SK-N-SH treated with all-trans-retinoic acid at 6 μM for 48 hours (cell line): Measurements from ENCODE around the gene ALDH1B1.

Experiments
- ATAC-seq: fragments of 200-7000 bp; cut with Tn5 transposase; 3 replicates; pipeline ENCODE4 v1.9.1; 2020; ENCODE audit warnings: mild to moderate bottlenecking, moderate library complexity
- ARNTL ChIP-seq: fragments of 450-650 bp; formaldehyde crosslinking; IDR thresholded peaks from 2 replicates; pipeline ENCODE4 v1.5.0; 2020; ENCODE audit warnings: low read depth, mild to moderate bottlenecking, moderate library complexity, borderline replicate concordance
- BACH2 ChIP-seq: fragments of 250-450 bp; sonication (Bioruptor Pico); IDR thresholded peaks from 2 replicates; pipeline ENCODE4 v1.9.0; 2021; ENCODE audit warnings: mild to moderate bottlenecking, borderline replicate concordance
- CSDC2 ChIP-seq: fragments of 250-450 bp; sonication (Bioruptor Pico); IDR thresholded peaks from 2 replicates; pipeline ENCODE4 v1.5.0; 2020; ENCODE audit warnings: mild to moderate bottlenecking, moderate library complexity
- ESRRG ChIP-seq: fragments of 250-450 bp; sonication (Bioruptor Pico); IDR thresholded peaks from 2 replicates; pipeline ENCODE4 v1.6.1; 2021; ENCODE audit warnings: mild to moderate bottlenecking
- GLIS3 ChIP-seq: fragments of 250-450 bp; sonication (Bioruptor Pico); IDR thresholded peaks from 2 replicates; pipeline ENCODE4 v1.5.0; 2020; ENCODE audit warnings: mild to moderate bottlenecking, moderate library complexity
- ISL1 ChIP-seq: fragments of 250-450 bp; sonication (Bioruptor Pico); IDR thresholded peaks from 2 replicates; pipeline ENCODE4 v2.1.2; 2022; ENCODE audit warnings: mild to moderate bottlenecking, moderate library complexity
- OSR1 ChIP-seq: fragments of 250-450 bp; sonication (Bioruptor Pico); IDR thresholded peaks from 2 replicates; pipeline ENCODE4 v1.8.0; 2022; ENCODE audit warnings: moderate library complexity, mild to moderate bottlenecking, inconsistent platforms
- RARB ChIP-seq: fragments of 250-450 bp; sonication (Bioruptor Pico); IDR thresholded peaks from 2 replicates; pipeline ENCODE4 v1.8.0; 2021; ENCODE audit warnings: mild to moderate bottlenecking, moderate library complexity
- TCF4 ChIP-seq: fragments of 250-450 bp; sonication (Bioruptor Pico); IDR thresholded peaks from 2 replicates; pipeline ENCODE4 v1.8.0; 2021; ENCODE audit warnings: mild to moderate bottlenecking, moderate library complexity, borderline replicate concordance
- TOX ChIP-seq: fragments of 250-450 bp; sonication (Bioruptor Pico); IDR thresholded peaks from 2 replicates; pipeline ENCODE4 v1.8.0; 2021; ENCODE audit warnings: mild to moderate bottlenecking, moderate library complexity, borderline replicate concordance
- ZC3H10 ChIP-seq: fragments of 250-450 bp; sonication (Bioruptor Pico); IDR thresholded peaks from 2 replicates; pipeline ENCODE4 v1.5.1; 2021; ENCODE audit warnings: mild to moderate bottlenecking, moderate library complexity
- ZFP3 ChIP-seq: fragments of 250-450 bp; sonication (Bioruptor Pico); IDR thresholded peaks from 2 replicates; pipeline ENCODE4 v1.5.0; 2020; ENCODE audit warnings: mild to moderate bottlenecking, moderate library complexity
- ZFP30 ChIP-seq: fragments of 450-650 bp; formaldehyde crosslinking; IDR thresholded peaks from 2 replicates; pipeline ENCODE4 v1.5.0; 2022; ENCODE audit warnings: mild to moderate bottlenecking, moderate library complexity
- ZNF565 ChIP-seq: fragments of 450-650 bp; formaldehyde crosslinking; conservative IDR thresholded peaks from 2 replicates; pipeline ENCODE4 v1.5.0; 2020; ENCODE audit warnings: low read depth, mild to moderate bottlenecking, moderate library complexity
- ZNF70 ChIP-seq: fragments of 450-650 bp; formaldehyde crosslinking; IDR thresholded peaks from 2 replicates; pipeline ENCODE4 v1.5.0; 2020; ENCODE audit warnings: mild to moderate bottlenecking, moderate library complexity
- ZNF8 ChIP-seq: fragments of 450-650 bp; formaldehyde crosslinking; IDR thresholded peaks from 2 replicates; pipeline ENCODE4 v1.5.0; 2020; ENCODE audit warnings: mild to moderate bottlenecking, moderate library complexity
- TF ChIP-seq, protein P1 (sequence below): fragments of 250-450 bp; sonication (Bioruptor Pico); IDR thresholded peaks from 2 replicates; pipeline ENCODE4 v1.5.0; 2020; ENCODE audit warnings: mild to moderate bottlenecking, moderate library complexity
- TF ChIP-seq, protein P2 (sequence below): fragments of 250-450 bp; sonication (Bioruptor Pico); IDR thresholded peaks from 2 replicates; pipeline ENCODE4 v1.8.0; 2020; ENCODE audit warnings: mild to moderate bottlenecking, moderate library complexity, borderline replicate concordance
- TF ChIP-seq, protein P3 (sequence below): fragments of 250-450 bp; sonication (Bioruptor Pico); IDR thresholded peaks from 2 replicates; pipeline ENCODE4 v1.5.1; 2021; ENCODE audit warnings: mild to moderate bottlenecking, moderate library complexity
- TF ChIP-seq, protein P4 (sequence below): fragments of 250-450 bp; sonication (Bioruptor Pico); IDR thresholded peaks from 2 replicates; pipeline ENCODE4 v1.5.1; 2020; ENCODE audit warnings: low read depth, mild to moderate bottlenecking, moderate library complexity

The ALDH1B1 gene

DNA sequence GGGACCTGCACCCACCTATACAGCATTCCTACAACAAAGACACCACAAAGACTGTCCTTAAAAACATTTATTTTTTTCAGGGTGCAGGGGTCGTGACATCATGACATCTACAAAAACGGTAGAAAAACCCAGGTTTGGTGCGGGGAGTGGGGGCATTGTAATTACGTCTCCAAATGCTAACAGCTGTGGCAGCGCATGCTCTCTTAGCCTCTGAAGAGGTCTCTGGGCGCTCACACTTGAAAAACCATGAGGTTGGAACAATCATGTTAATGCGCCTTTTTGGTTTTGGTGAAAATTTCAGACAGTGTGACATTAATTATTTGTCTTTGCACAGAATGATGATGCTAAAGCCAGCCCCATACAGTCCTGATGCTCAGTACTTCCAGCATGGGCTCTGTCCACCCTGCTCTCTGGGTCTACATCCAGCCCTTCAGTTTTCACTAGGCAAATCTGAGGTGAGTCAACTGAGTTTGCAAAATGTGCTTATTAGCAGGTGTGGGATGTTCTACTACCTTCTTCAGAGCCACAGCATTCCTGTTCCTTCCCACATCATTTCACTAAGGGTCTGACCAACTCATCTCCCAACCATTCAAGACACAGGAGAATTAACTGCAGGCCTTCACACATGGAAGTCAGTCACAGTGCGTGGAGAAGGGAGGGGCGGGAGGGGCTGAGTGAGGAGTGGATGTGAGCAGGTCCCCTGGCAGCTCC lies 14.1 kb downstream of the ALDH1B1 start (continued):
- TF ChIP-seq, protein P1, sequence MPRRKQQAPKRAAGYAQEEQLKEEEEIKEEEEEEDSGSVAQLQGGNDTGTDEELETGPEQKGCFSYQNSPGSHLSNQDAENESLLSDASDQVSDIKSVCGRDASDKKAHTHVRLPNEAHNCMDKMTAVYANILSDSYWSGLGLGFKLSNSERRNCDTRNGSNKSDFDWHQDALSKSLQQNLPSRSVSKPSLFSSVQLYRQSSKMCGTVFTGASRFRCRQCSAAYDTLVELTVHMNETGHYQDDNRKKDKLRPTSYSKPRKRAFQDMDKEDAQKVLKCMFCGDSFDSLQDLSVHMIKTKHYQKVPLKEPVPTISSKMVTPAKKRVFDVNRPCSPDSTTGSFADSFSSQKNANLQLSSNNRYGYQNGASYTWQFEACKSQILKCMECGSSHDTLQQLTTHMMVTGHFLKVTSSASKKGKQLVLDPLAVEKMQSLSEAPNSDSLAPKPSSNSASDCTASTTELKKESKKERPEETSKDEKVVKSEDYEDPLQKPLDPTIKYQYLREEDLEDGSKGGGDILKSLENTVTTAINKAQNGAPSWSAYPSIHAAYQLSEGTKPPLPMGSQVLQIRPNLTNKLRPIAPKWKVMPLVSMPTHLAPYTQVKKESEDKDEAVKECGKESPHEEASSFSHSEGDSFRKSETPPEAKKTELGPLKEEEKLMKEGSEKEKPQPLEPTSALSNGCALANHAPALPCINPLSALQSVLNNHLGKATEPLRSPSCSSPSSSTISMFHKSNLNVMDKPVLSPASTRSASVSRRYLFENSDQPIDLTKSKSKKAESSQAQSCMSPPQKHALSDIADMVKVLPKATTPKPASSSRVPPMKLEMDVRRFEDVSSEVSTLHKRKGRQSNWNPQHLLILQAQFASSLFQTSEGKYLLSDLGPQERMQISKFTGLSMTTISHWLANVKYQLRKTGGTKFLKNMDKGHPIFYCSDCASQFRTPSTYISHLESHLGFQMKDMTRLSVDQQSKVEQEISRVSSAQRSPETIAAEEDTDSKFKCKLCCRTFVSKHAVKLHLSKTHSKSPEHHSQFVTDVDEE (CRISPR knock-in tag), result no peak
- TF ChIP-seq BACH2, result no peak
- TF ChIP-seq ZFP30 (CRISPR knock-in tag), result no peak
- no peak for TF ChIP-seq OSR1 (CRISPR knock-in tag)
- no peak for TF ChIP-seq ZC3H10
- no peak for TF ChIP-seq ARNTL (CRISPR knock-in tag)
- no peak for TF ChIP-seq ZNF70 (CRISPR knock-in tag)
- TF ChIP-seq ZFP3 (CRISPR knock-in tag), result no peak
- TF ChIP-seq, protein P2, sequence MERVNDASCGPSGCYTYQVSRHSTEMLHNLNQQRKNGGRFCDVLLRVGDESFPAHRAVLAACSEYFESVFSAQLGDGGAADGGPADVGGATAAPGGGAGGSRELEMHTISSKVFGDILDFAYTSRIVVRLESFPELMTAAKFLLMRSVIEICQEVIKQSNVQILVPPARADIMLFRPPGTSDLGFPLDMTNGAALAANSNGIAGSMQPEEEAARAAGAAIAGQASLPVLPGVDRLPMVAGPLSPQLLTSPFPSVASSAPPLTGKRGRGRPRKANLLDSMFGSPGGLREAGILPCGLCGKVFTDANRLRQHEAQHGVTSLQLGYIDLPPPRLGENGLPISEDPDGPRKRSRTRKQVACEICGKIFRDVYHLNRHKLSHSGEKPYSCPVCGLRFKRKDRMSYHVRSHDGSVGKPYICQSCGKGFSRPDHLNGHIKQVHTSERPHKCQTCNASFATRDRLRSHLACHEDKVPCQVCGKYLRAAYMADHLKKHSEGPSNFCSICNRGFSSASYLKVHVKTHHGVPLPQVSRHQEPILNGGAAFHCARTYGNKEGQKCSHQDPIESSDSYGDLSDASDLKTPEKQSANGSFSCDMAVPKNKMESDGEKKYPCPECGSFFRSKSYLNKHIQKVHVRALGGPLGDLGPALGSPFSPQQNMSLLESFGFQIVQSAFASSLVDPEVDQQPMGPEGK (CRISPR knock-in tag), result no peak
- TF ChIP-seq, protein P3, sequence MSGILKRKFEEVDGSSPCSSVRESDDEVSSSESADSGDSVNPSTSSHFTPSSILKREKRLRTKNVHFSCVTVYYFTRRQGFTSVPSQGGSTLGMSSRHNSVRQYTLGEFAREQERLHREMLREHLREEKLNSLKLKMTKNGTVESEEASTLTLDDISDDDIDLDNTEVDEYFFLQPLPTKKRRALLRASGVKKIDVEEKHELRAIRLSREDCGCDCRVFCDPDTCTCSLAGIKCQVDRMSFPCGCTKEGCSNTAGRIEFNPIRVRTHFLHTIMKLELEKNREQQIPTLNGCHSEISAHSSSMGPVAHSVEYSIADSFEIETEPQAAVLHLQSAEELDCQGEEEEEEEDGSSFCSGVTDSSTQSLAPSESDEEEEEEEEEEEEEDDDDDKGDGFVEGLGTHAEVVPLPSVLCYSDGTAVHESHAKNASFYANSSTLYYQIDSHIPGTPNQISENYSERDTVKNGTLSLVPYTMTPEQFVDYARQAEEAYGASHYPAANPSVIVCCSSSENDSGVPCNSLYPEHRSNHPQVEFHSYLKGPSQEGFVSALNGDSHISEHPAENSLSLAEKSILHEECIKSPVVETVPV, result no peak
- no peak for TF ChIP-seq CSDC2 (CRISPR knock-in tag)
- no peak for TF ChIP-seq ISL1 (CRISPR knock-in tag)
- TF ChIP-seq ZNF8 (CRISPR knock-in tag), result no peak

DNA sequence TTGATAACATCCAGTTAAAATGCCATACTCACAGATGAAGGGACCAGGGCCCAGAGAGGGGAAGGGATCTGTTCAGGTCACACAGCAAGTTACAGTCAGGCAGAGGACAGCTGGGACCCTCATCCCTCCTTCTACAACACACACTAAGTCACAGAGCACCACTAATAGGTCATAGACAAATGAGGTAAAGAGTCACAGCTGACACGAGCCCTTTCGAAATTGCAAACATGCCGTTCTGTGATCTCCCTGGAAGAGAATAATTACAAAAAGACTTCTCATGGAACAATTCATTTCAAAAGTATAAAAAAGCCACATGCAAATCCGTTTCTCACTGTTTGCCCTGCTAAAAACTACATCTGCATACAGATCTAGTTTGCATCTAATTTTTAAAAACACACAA lies 16.2 kb downstream of the ALDH1B1 start:
- ATAC-seq, result no peak

More for the DNA sequence above, 16.2 kb downstream of the ALDH1B1 start:
- no peak for TF ChIP-seq TCF4 (CRISPR knock-in tag)
- TF ChIP-seq, protein P1 (CRISPR knock-in tag), result no peak
- TF ChIP-seq ZFP3 (CRISPR knock-in tag), result no peak
- no peak for TF ChIP-seq BACH2
- TF ChIP-seq ZNF565, result no peak
- no peak for TF ChIP-seq GLIS3 (CRISPR knock-in tag)
- no peak for TF ChIP-seq ZNF70 (CRISPR knock-in tag)
- TF ChIP-seq, protein P4, sequence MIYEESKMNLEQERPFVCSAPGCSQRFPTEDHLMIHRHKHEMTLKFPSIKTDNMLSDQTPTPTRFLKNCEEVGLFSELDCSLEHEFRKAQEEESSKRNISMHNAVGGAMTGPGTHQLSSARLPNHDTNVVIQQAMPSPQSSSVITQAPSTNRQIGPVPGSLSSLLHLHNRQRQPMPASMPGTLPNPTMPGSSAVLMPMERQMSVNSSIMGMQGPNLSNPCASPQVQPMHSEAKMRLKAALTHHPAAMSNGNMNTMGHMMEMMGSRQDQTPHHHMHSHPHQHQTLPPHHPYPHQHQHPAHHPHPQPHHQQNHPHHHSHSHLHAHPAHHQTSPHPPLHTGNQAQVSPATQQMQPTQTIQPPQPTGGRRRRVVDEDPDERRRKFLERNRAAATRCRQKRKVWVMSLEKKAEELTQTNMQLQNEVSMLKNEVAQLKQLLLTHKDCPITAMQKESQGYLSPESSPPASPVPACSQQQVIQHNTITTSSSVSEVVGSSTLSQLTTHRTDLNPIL (CRISPR knock-in tag), result no peak
- no peak for TF ChIP-seq ESRRG (CRISPR knock-in tag)
- TF ChIP-seq ZNF8 (CRISPR knock-in tag), result no peak
- TF ChIP-seq RARB (CRISPR knock-in tag), result no peak
- TF ChIP-seq ARNTL (CRISPR knock-in tag), result no peak
- TF ChIP-seq TOX (CRISPR knock-in tag), result no peak
- TF ChIP-seq OSR1 (CRISPR knock-in tag), result no peak
- TF ChIP-seq, all 23 proteins: peak for 0
